Measurements from ENCODE around the gene ATP8B3.
A peak's percentile ranks its signal among the peaks of the same experiment; 100 is the strongest.

ATP8B3 gene

DNA sequence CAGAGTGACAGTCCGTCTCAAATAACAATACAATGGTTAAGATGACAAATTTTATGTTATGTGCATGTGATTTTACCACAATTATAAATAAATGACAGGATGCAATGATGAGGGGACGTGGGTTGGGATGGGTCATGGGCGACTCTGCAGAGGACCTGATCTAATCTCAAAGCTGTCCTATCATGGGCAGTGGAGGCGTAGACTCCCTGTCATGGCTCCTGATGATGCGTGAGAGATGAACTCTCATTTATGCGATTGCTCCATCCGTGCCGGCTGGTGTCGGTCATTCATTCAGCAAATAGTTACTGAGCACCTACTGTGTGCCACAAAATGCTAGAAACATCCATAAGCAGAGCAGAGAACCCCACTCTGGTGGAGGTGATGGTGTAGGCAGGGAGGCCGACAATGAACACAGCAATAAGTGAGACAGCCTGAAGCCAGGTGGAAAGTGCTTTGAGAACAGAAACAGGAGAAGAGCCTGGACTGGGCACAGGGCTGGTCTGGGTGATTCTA is 37.9 kb upstream of the ATP8B3 start:
- DNase-seq, result no peak

DNA sequence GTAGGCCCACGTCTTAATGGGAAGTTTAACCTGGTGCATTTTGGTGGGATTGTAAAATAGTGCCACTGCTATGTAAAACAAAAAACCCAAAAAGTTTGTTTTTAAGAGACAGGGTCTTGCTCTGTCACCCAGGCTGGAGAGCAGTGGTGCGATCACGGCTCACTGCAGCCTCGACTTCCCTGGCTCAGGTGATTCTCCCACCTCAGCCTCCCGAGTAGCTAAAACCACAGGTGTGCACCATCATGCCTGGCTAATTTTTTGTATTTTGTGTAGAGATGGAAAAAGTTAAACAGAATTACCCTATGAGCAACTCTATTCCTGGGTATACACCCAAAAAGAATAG is 37.0 kb upstream of the ATP8B3 start:
- no peak for DNase-seq

DNA sequence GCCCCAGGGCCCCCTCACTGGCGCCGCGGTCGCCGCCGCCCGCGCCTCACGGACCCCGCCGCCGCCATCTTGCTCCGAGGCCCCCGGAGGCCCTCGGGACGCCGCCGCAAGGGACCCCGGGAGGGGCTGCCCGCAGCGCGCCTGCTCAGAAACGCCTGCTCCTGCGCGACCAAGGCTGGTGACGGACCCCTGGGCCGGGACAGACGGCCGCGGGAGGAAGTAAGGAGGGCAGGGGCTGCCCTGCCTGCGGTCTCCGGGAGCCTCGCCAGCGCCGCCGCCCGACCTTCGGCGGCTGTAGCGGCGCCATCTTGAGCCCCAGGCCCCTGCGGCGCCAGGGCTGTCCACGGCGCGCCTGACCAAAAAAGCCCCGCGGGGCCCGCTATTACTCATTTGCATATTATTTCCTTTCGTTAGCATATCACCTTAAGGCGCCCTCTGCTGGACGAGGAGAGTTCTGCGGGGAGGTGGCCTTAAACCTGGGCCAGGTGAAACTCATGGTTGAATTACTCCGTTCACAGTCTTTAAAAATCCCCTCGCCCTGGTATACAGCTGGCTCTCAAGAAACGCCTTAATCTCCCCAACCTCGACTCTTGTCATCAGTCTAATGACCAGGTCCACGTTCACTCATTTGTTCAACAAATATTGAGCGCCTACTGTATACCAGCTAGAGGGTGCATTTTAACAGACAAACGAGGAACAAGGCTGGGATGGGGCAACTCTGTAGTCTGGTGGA is 36.5 kb upstream of the ATP8B3 start, which contains the start of gene REXO1:
Gene REXO1, minus strand, starts transcription at position 85 of the 733 bp plus-strand sequence. CDS start 125 bp downstream, outside the sequence.
- DNase-seq, result peak; percentile 99

DNA sequence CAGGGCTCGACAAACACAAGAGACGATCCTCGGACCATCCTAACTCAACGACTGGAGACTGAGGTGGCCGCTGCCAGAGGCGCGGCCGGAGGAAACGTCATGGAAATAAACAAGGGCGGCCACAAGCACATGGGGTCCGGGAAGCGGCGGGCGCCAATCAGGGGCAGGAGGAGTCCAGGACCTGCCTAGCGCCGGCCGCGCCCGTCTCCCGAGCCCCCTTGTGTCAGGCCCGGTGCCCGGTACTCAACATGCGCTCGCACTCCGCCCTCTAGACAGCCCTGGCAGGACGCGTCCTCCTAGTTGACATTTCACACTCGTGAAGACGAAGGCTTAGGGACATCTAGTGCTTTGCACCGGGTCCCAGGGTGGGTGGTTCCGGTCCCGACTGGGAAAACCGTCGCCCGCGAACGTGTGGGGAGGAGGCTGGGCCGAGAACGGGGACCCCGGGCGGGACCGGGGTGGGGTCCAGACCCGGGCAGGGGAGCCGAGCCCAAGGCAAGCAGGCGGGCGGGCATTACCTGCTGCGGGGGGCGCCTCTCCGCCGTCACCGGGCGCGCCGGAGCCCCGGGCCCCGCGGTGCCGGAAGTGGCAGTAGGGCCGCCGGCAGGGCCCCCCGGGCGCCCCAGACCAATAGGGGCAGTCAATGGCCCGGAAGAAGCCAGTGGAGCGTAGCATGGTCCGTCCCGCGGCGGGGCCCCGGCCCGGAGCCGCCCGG is 35.8 kb upstream of the ATP8B3 start:
- DNase-seq, result no peak

GRCh38 chr19:1847348-1847683 is 35.2 kb upstream of the ATP8B3 start:
- no peak for DNase-seq

DNA sequence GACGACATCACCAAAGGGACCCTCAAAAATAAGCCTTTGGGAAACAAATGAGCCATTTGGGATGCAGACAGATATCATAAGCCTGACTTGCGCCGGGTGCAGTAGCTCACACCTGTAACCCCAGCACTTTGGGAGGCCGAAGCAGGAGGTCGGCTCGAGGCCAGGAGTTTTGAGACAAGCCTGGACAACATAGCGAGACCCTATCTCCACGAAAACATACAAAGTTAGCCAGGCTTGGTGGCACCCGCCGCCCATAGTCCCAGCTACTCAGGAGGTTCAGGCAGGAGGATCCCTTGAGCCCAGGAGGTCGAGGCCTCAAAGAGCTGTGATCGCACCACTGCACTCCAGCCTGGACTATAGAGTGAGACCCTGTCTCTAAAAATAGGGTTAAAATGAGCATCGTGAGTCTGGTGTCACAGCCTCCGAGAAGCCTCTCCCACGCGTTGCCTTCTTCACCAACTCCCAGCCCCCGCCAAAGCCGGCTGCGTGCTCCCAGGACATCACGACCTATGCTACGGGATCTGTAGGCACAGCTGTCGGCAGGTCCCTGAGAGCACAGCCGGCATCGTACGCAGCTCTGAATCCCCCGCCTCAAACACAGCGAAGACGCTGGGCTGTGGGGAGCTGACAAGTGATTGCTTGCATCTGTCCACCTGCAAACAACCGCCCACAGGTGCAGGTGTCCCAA is 34.6 kb upstream of the ATP8B3 start:
- no peak for DNase-seq

DNA sequence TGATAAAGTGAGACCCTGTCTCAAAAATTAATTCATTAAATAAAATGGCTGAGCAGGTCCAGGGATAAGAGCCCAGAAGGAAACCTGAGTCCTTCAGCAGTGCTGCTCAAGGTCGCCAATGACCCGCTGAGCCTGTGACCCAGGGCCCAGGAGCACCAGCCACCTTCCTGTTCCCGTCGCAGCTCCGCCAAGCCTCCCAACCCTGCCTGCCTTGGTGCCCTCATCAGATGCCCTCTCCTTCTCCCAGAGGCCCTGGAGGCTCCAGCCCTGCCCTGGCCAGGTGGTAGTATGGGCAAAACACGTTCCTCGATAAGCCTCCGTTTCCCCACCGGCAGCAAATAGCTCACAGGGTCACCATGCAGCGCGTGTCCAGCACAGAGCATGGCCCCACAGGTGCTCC is 33.6 kb upstream of the ATP8B3 start:
- no peak for DNase-seq

DNA sequence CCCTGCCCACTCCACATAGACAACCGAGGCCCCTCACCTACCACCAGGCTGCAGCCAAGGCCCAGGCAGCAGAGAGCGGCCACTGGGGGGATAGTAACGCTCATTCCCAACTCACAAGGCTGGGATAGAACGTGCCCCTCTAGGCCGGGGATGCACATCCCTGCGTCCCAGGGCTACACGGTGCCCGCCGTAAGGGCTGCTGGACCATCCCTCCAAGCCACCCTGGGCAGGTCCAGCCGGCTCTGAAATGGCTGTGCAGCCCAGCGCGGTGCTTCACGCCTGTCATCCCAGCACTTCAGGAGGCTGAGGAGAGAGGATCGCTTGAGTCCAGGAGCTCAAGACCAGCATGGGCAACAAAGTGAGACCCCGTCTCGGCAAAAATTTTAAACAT is 33.0 kb upstream of the ATP8B3 start:
- DNase-seq, result no peak

DNA sequence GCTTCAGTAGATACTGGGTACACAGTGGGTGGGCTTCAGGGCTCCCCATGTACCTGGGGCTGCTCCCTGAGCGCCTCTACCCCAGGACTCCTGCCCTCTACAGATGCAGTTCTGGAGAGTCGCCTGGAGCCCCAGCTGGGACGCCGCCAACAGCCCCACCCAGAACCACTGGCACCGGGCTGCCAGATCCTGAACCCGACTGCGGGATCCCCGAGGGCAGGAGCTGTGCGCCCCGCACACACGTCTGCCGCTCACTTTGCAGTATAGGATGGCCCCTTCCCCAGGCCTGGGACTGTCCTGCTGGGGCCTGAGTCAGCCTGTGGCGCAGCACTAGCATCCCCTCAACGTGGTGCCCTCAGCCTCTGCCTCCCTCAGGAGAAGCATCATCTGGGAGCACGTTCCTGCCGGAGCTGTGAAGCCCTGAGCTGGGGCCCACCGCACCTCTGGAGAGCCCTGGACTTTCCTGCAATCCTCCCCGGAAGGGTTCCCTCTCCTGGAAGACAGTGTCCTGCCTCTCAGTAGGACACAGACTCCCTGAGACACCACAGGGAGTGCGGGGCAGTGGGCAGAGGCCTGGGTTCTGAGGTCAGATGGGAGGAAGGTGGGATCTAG is 32.5 kb upstream of the ATP8B3 start:
- no peak for DNase-seq

DNA sequence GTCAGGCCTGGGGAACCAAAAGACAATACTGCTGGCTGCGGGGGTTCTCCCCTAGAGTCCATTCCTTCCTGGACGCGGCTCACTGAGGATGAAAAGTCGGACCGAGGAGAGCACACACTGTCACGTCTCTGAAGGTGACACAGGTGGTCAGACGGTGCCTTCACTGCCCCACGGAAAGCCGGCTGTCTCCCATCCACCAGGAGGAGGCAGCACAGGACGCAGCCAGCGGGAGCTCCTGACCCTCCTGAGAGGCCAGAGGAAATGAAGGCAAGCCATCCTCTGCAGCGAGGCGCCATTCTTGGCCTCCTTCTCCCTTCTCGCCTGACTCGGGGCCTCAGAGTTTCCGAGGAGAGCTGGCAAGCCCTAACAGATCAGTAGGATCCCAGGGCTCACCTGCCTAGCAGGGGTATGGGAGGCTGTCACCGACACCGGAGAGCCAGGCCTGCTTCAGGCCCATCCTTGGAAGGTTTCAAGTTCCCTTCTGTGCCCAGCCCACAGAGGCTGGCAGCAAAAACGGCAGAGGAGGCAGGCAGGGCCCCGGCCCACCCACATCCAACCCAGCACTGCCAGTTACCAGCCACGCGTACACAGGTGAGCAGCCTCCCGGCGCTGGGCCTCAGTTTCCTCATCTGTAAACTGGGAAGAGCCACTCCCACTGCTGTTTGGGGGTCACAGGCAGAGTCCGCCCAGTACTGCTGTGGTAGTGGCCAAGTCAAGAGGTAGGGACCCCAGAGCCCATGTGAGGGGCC is 31.7 kb upstream of the ATP8B3 start:
- no peak for DNase-seq

DNA sequence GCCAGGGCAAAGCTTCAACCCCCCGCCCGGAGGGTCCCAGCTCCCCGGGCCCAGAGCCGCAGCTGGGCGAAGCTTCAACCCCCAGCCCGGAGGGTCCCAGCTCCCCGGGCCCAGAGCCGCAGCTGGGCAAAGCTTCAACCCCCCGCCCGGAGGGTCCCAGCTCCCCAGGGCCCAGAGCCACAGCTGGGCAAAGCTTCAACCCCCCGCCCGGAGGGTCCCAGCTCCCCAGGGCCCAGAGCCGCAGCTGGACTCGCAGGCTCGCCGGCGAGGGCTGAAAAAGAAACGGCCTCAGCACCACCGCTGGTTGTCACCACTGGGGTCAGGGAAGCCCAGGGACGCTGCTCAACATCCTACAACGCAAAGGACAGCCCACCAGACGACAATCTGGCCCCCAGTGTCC is 31.0 kb upstream of the ATP8B3 start:
- DNase-seq, result no peak

DNA sequence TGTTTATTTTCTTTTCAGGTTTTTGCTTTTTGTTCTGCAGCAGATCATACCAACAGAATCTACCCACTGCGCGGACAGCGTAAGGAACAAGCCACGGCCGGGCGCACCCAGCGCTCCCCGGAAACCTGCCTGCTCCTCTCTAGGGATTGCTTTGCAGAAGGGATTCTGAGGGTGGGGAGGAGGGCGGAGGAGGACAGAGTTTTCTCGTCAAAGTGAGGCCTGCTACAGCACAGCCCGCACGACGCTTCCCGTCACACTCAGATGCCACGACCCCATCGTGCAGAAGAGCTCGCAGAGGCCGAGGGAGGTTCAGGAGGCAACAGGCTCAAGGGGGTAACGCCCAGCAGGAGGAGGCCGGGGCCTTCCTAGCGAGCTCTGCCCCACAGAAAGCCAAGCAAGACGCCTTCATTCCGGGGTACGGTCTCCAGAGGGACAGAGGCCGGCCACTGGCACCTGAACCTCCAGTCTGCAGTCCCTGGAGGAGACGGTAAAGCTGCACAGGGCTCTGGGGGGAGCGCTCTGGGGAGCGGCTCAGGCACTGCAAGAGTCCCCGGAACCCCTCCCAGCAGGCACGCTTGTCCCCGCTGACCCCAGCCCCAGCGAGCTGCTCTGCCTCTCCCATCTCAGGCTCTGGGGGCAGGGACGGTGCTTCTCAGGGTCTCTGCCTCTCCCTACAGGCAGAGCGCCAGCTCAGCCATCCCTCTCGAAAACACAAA is 29.3 kb upstream of the ATP8B3 start:
- no peak for DNase-seq

DNA sequence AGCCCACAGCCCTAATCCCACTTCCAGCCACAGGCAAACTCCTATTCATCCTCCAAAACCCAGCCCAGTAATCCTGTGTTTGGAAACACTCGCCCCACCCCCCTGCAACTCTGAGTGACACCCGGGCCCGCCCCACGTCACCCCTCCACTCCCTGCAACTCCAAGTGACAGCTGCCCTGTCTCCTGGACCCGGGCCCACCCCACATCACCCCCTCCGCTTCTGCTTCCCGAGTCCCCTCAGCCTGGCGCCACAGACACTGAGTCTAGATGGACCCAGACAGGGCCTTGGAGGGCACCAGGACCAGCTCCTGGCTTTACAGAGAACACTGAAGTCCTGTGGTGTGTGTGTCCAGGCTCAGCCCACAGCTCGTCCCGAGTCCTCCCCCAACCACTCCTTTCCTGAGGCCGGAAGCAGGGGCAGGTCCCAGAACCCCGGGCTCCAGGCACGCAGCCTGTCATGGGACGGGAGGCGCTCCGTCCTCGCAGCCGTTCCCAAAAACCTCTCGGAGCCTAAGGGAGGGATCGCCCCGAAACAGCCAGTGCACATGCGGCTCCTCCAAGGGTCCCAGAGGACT is 28.6 kb upstream of the ATP8B3 start:
- no peak for DNase-seq

- no peak for DNase-seq
These were observed 27.8 kb upstream of the ATP8B3 start for GRCh38 chr19:1839658-1840540.

DNA sequence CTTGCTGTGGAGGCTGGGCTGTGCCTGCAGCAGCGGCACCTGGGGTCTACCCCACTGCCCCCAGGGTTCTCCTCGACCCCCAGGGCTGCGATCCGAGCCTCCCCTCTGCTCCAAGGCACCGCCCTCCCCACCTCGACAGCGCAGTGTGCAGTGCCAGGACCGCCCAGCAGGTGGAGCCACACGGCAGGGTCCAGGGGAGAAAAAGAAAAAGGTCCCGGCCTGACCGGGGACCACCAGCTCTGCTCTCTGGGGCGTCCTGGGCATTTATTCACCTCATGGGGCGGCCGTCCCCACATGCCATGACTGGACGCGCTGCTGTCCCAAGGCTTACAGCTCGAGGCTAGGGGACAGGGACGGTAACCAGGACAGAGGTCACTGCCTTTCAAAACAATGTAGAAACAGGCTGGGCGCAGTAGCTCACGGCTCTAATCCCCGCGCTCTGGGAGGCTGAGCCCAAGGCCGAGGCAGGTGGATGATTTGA is 25.6 kb upstream of the ATP8B3 start:
- DNase-seq, result peak; percentile 63

GRCh38 chr19:1837222-1837565 is 25.1 kb upstream of the ATP8B3 start:
- DNase-seq, result no peak

- no peak for DNase-seq
These were observed 24.6 kb upstream of the ATP8B3 start for GRCh38 chr19:1836458-1837221.

DNA sequence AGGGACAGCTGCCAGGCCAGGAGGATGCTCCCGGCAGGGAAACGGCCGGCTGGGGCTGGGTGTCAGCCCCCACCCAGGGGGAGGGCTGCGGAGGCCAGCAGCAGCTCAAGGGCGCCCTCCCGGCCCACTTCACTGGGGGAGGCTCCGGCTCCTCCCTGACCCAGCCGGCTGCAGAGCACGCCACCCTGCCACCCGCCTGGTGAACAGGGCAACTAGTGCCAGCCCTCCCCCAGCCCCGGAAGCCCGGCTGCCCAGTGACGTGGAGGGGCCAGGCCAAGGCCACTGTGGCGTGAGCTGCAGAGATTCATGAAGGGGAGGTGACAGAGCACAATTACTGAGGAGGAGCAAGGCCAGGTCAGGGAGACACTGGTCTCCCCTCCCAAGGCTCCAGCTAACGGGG is 21.5 kb upstream of the ATP8B3 start:
- DNase-seq, result no peak

DNA sequence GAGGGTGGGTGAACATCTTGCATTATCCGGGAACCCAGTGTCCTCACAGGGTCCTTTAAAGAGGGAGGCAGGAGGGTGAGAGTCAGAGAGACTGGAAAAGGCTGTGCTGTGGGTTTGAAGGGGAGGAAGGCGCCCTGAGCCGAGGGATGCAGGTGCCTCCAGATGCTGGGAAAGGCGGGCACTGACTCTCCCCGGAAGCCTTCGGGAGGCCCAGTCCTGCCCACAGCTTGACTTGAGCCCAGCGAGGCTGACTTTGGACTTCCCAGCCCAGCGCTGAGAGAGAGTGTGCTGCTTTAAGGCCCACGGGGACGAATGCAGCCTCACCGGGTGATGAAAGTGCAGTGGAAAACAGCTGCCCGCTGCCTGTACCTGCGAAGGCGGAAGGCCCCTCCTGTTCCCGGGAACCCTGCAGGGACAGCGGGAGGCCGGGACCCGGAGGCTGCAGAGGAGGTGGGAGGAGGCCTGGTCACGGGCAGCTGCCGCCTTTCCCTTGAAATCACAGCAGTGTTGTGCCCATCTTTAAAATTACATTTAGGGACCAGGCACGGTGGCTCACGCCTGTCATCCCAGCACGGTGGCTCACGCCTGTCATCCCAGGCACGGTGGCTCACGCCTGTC is 20.1 kb upstream of the ATP8B3 start:
- DNase-seq, result no peak

Data from activated CD8-positive, alpha-beta memory T cell treated with anti-CD3 and anti-CD28 coated beads, Interleukin-2, amount 50 U/mL, for 4 hours (primary cell).